Lung (tissue), 12 donors: ENCODE measurements around the gene CADM2. TPM values are rescaled to one million over a fixed set of nuclear protein-coding genes. Genes with fewer than 3 reads are reported as not detected.

Experiments
- ATAC-seq: fragments of 200-7000 bp; cut with Tn5 transposase; one replicate; pipeline ENCODE4 v1.9.1; 2020; ENCODE audit warnings: moderate number of reproducible peaks; ENCODE audit not compliant: insufficient read depth, low FRiP score
- DNase-seq, 3 donors: peaks; one replicate each; pipeline ENCODE4 v3.0.0-alpha.2; 2013 to 2017
- H3K27ac ChIP-seq, 2 donors: one replicate each; pipeline ENCODE4 v1.5.1; 2013; ENCODE audit warnings: mild to moderate bottlenecking in 2 of 2, moderate library complexity in 2 of 2, control low read depth in 1 of 2, inconsistent platforms in 1 of 2, low read depth in 1 of 2, low read length in 1 of 2
- H3K27me3 ChIP-seq, 3 donors: one replicate each; pipeline ENCODE4 v1.5.1; 2013; ENCODE audit warnings: low read length in 2 of 3; ENCODE audit not compliant: control insufficient read depth in 3 of 3, insufficient read depth in 3 of 3
- H3K36me3 ChIP-seq, 4 donors: one replicate each; pipeline ENCODE4 v1.5.1; 2013; ENCODE audit warnings: low read length in 4 of 4, mild to moderate bottlenecking in 1 of 4, moderate library complexity in 1 of 4; ENCODE audit not compliant: control insufficient read depth in 4 of 4, insufficient read depth in 4 of 4
- H3K4me1 ChIP-seq, 5 donors: one replicate each; pipeline ENCODE4 v1.5.1; 2013; ENCODE audit warnings: low read length in 5 of 5, mild to moderate bottlenecking in 2 of 5, moderate library complexity in 1 of 5; ENCODE audit not compliant: control insufficient read depth in 5 of 5, insufficient read depth in 5 of 5
- H3K4me3 ChIP-seq: one replicate; pipeline ENCODE4 v1.5.1; 2013; ENCODE audit warnings: mild to moderate bottlenecking, control low read depth, moderate library complexity
- H3K9ac ChIP-seq, 2 donors: one replicate each; pipeline ENCODE4 v1.5.1; 2013; ENCODE audit warnings: low read length in 2 of 2, control low read depth in 1 of 2; ENCODE audit not compliant: insufficient read depth in 1 of 2
- H3K9me3 ChIP-seq, 4 donors: one replicate each; pipeline ENCODE4 v1.5.1; 2013; ENCODE audit warnings: low read length in 3 of 4, mild to moderate bottlenecking in 1 of 4, moderate library complexity in 1 of 4; ENCODE audit not compliant: control insufficient read depth in 4 of 4, insufficient read depth in 3 of 4
- CTCF ChIP-seq: IDR thresholded peaks from 2 replicates; pipeline ENCODE4 v1.5.1; 2012; ENCODE audit warnings: mild to moderate bottlenecking; ENCODE audit errors: control extremely low read depth, extremely low read depth
- WGBS, 2 donors: extraction: QIAGEN DNeasy Blood & Tissue Kit; methylation state at CpG; one replicate each; pipeline ENCODE4 v1.1.7; 2013; 5-methylcytosine and 5-hydroxymethylcytosine counted together
- polyA plus RNA-seq, 2 donors: library from polyadenylated mRNA; stranded (reverse); fragments of 200-250 nt; gene quantifications; one replicate each; pipeline ENCODE4 v1.2.1, GENCODE V29; 2013
- total RNA-seq, 2 donors: library from RNA; depleted of rRNA in 1 of 2; stranded (reverse); fragments of >200 nt in 1 of 2; gene quantifications; one replicate each; pipeline ENCODE4 v1.2.1, GENCODE V29; 2014 to 2021
- donor health status: control.
- donor health status: control.
- donor health status: Bipolar disorder and iron deficiency.
- donor health status: healthy.
- donor health status: DM: yes; HTN: yes; CAD: no.

CADM2 gene
- total and polyA plus RNA-seq, 4 donors: 0.14 to 3.3 (median 0.32) TPM

- no peak overlapping the region for H3K9ac ChIP-seq
- no peaks in the 10 kb centered on the region for H3K27me3 ChIP-seq
- DNase-seq: no peak
- H3K4me3 ChIP-seq: no peak overlapping the region
- H3K4me1 ChIP-seq: no peaks in the 10 kb centered on the region
- H3K27ac ChIP-seq: no peak overlapping the region
- no peaks in the 10 kb centered on the region for H3K9me3 ChIP-seq
- no peak for ATAC-seq
- H3K36me3 ChIP-seq: no peaks in the 10 kb centered on the region
- 82 to 87% methylated on average over 5 of the region's 5 CpGs for WGBS, 2 donors
- no peak for TF ChIP-seq CTCF
These were observed 522.8 kb downstream of the CADM2 start for GRCh38 chr3:85481411-85482212.

- no peaks in the 10 kb centered on the region for H3K36me3 ChIP-seq
- no peak overlapping the region for H3K4me3 ChIP-seq
- H3K27me3 ChIP-seq: no peaks in the 10 kb centered on the region
- WGBS, 2 donors: 88 to 90% methylated on average over 3 of the region's 3 CpGs
- DNase-seq (no peak), ATAC-seq (no peak)
- TF ChIP-seq CTCF: no peak
- H3K27ac ChIP-seq: no peak overlapping the region
- no peak overlapping the region for H3K9ac ChIP-seq
- no peaks in the 10 kb centered on the region for H3K9me3 ChIP-seq
- H3K4me1 ChIP-seq: no peaks in the 10 kb centered on the region
These were observed 523.4 kb downstream of the CADM2 start for GRCh38 chr3:85482213-85482490.

GRCh38 chr3:85483986-85484385, 525.2 kb downstream of the CADM2 start:
- ATAC-seq (no peak), DNase-seq (no peak)
- no peaks in the 10 kb centered on the region for H3K9me3 ChIP-seq
- TF ChIP-seq CTCF: no peak
- no peaks in the 10 kb centered on the region for H3K4me1 ChIP-seq
- WGBS, 2 donors: 89 to 93% methylated on average over 1 of the region's 1 CpG
- no peak overlapping the region for H3K27ac ChIP-seq
- no peaks in the 10 kb centered on the region for H3K36me3 ChIP-seq
- H3K9ac ChIP-seq: no peak overlapping the region
- H3K4me3 ChIP-seq: no peak overlapping the region
- H3K27me3 ChIP-seq: no peaks in the 10 kb centered on the region

GRCh38 chr3:85487375-85487774, 528.6 kb downstream of the CADM2 start:
- no peak for TF ChIP-seq CTCF
- Histone ChIP-seq H3K4me1 (no peaks in the 10 kb centered on the region), H3K36me3 (no peaks in the 10 kb centered on the region), H3K4me3 (no peak overlapping the region), H3K27ac (no peak overlapping the region), H3K9me3 (no peaks in the 10 kb centered on the region), H3K27me3 (no peaks in the 10 kb centered on the region), H3K9ac (no peak overlapping the region)
- no peak for DNase-seq
- no peak for ATAC-seq
- 76 to 84% methylated on average over 9 of the region's 9 CpGs for WGBS, 2 donors
